ENCODE results near the gene SLC11A2. TPM values are rescaled to one million over a fixed set of nuclear protein-coding genes. Genes with fewer than 3 reads are reported as not detected.

SLC11A2 gene
- total RNA-seq, 1 donor from 2014 or later = 47.3 TPM

- DNase-seq (ENCODE audit: low spot score) = no peak
- Mint-ChIP-seq H3K4me3 (ENCODE audit: unreplicated experiment) (no peak overlapping the region), H3K4me1 (ENCODE audit: unreplicated experiment) (peaks cover 9% of the 10 kb centered on the region), H3K27ac (ENCODE audit: unreplicated experiment) (no peak overlapping the region), H3K9me3 (ENCODE audit: unreplicated experiment) (no peaks in the 10 kb centered on the region), H3K36me3 (ENCODE audit: low read depth, unreplicated experiment) (no peaks in the 10 kb centered on the region), H3K27me3 (ENCODE audit: unreplicated experiment) (peaks cover 2% of the 10 kb centered on the region)
- TF ChIP-seq CTCF (IDR thresholded peaks at IDR 0.05; ENCODE audit: unreplicated experiment) = no peak
Observed at GRCh38 chr12:50981319-50982239, 44.6 kb downstream of the SLC11A2 start.

GRCh38 chr12:50980545-50980944 lies 45.6 kb downstream of the SLC11A2 start:
- no peak for TF ChIP-seq CTCF (IDR thresholded peaks at IDR 0.05; ENCODE audit: unreplicated experiment)
- Mint-ChIP-seq H3K4me3 (ENCODE audit: unreplicated experiment) (no peak overlapping the region), H3K27me3 (ENCODE audit: unreplicated experiment) (peaks cover 2% of the 10 kb centered on the region), H3K9me3 (ENCODE audit: unreplicated experiment) (no peaks in the 10 kb centered on the region), H3K4me1 (ENCODE audit: unreplicated experiment) (peaks cover 9% of the 10 kb centered on the region), H3K27ac (ENCODE audit: unreplicated experiment) (no peak overlapping the region), H3K36me3 (ENCODE audit: low read depth, unreplicated experiment) (no peaks in the 10 kb centered on the region)
- DNase-seq (ENCODE audit: low spot score) = no peak

- DNase-seq (ENCODE audit: low spot score) = no peak
- peaks cover 5% of the 10 kb centered on the region for H3K27me3 Mint-ChIP-seq (ENCODE audit: unreplicated experiment)
- H3K4me1 Mint-ChIP-seq (ENCODE audit: unreplicated experiment) = no peaks in the 10 kb centered on the region
- H3K36me3 Mint-ChIP-seq (ENCODE audit: low read depth, unreplicated experiment) = no peaks in the 10 kb centered on the region
- no peak overlapping the region for H3K27ac Mint-ChIP-seq (ENCODE audit: unreplicated experiment)
- H3K4me3 Mint-ChIP-seq (ENCODE audit: unreplicated experiment) = no peak overlapping the region
- no peak for TF ChIP-seq CTCF (IDR thresholded peaks at IDR 0.05; ENCODE audit: unreplicated experiment)
- no peaks in the 10 kb centered on the region for H3K9me3 Mint-ChIP-seq (ENCODE audit: unreplicated experiment)
Observed at GRCh38 chr12:50979369-50980052, 46.7 kb downstream of the SLC11A2 start.

GRCh38 chr12:50971946-50972345 lies 54.2 kb downstream of the SLC11A2 start:
- H3K4me3 Mint-ChIP-seq (ENCODE audit: unreplicated experiment) = no peak overlapping the region
- H3K36me3 Mint-ChIP-seq (ENCODE audit: low read depth, unreplicated experiment) = peaks cover 27% of the 10 kb centered on the region
- no peaks in the 10 kb centered on the region for H3K9me3 Mint-ChIP-seq (ENCODE audit: unreplicated experiment)
- no peak overlapping the region for H3K27ac Mint-ChIP-seq (ENCODE audit: unreplicated experiment)
- TF ChIP-seq CTCF (IDR thresholded peaks at IDR 0.05; ENCODE audit: unreplicated experiment) = no peak
- DNase-seq (ENCODE audit: low spot score) = no peak
- peaks cover 6% of the 10 kb centered on the region for H3K27me3 Mint-ChIP-seq (ENCODE audit: unreplicated experiment)
- no peaks in the 10 kb centered on the region for H3K4me1 Mint-ChIP-seq (ENCODE audit: unreplicated experiment)

- H3K9me3 Mint-ChIP-seq (ENCODE audit: unreplicated experiment) = no peaks in the 10 kb centered on the region
- H3K27me3 Mint-ChIP-seq (ENCODE audit: unreplicated experiment) = peaks cover 2% of the 10 kb centered on the region
- no peak overlapping the region for H3K27ac Mint-ChIP-seq (ENCODE audit: unreplicated experiment)
- TF ChIP-seq CTCF (IDR thresholded peaks at IDR 0.05; ENCODE audit: unreplicated experiment) = no peak
- H3K36me3 Mint-ChIP-seq (ENCODE audit: low read depth, unreplicated experiment) = no peaks in the 10 kb centered on the region
- DNase-seq (ENCODE audit: low spot score) = no peak
- H3K4me1 Mint-ChIP-seq (ENCODE audit: unreplicated experiment) = no peaks in the 10 kb centered on the region
- H3K4me3 Mint-ChIP-seq (ENCODE audit: unreplicated experiment) = no peak overlapping the region
Observed at GRCh38 chr12:50964432-50964831, 61.8 kb downstream of the SLC11A2 start.
